ENCODE measurements around the gene ST7.

DNA sequence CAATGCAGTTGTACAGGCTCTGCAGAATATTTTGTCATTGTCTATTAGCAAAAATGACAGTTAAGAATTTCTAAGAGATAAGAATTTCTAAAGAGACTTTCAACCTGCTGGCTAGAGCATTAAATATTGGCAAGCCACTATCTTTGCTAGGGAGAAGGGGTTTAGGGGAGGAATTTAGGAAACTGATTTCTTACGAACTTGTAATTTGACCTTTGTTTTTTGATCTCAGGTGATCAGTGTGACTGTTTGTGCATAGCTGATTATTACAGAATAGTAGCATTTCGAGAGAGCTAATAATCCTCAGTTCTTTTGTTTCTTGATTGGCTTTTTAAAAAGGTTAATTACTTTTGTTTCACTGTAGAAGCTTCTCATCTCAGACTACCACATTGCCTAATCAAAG lies 68.1 kb downstream of the ST7 start:
- no peak for TF ChIP-seq MYC (IDR thresholded peaks at IDR 0.05; ENCODE audit: low read depth, low read length)
- TF ChIP-seq, protein P1, sequence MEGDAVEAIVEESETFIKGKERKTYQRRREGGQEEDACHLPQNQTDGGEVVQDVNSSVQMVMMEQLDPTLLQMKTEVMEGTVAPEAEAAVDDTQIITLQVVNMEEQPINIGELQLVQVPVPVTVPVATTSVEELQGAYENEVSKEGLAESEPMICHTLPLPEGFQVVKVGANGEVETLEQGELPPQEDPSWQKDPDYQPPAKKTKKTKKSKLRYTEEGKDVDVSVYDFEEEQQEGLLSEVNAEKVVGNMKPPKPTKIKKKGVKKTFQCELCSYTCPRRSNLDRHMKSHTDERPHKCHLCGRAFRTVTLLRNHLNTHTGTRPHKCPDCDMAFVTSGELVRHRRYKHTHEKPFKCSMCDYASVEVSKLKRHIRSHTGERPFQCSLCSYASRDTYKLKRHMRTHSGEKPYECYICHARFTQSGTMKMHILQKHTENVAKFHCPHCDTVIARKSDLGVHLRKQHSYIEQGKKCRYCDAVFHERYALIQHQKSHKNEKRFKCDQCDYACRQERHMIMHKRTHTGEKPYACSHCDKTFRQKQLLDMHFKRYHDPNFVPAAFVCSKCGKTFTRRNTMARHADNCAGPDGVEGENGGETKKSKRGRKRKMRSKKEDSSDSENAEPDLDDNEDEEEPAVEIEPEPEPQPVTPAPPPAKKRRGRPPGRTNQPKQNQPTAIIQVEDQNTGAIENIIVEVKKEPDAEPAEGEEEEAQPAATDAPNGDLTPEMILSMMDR (IDR thresholded peaks at IDR 0.05; ENCODE audit: low read depth, low read length), result no peak
- TF ChIP-seq POLR2A (IDR thresholded peaks at IDR 0.05; ENCODE audit: extremely low read depth, insufficient read length), result no peak
- TF ChIP-seq, protein P2, sequence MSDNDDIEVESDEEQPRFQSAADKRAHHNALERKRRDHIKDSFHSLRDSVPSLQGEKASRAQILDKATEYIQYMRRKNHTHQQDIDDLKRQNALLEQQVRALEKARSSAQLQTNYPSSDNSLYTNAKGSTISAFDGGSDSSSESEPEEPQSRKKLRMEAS (IDR thresholded peaks at IDR 0.05; ENCODE audit: low read depth, low read length), result no peak
